Neural crest cell (in vitro differentiated cells): Measurements from ENCODE around the gene TXLNA. TPM values are rescaled to one million over a fixed set of nuclear protein-coding genes. Genes with fewer than 3 reads are reported as not detected.
A peak's percentile ranks its signal among the peaks of the same experiment; 100 is the strongest.

ENCODE experiments used
- DNase-seq: peaks from one replicate; pipeline ENCODE4 v3.0.0; 2021; ENCODE audit warnings: low read depth, mixed read lengths, low spot score
- H3K27ac Mint-ChIP-seq: one replicate; pipeline ENCODE4 v1.8.0; 2021; ENCODE audit warnings: mild to moderate bottlenecking, mixed read lengths; ENCODE audit not compliant: unreplicated experiment
- H3K27me3 Mint-ChIP-seq: 2 replicates; pipeline ENCODE4 v1.8.0; 2021; ENCODE audit warnings: low read depth, mild to moderate bottlenecking, mixed read lengths
- H3K36me3 Mint-ChIP-seq: 2 replicates; pipeline ENCODE4 v1.8.0; 2021; ENCODE audit warnings: low read depth, mild to moderate bottlenecking, mixed read lengths
- H3K4me1 Mint-ChIP-seq: 2 replicates; pipeline ENCODE4 v1.8.0; 2021; ENCODE audit warnings: mixed read lengths
- H3K4me3 Mint-ChIP-seq: one replicate; pipeline ENCODE4 v1.8.0; 2021; ENCODE audit warnings: mild to moderate bottlenecking, mixed read lengths
- H3K9me3 Mint-ChIP-seq: 2 replicates; pipeline ENCODE4 v1.8.0; 2021; ENCODE audit warnings: mixed read lengths
- total RNA-seq: library from RNA; stranded (reverse); gene quantifications from 2 replicates; pipeline ENCODE4 v1.2.1, GENCODE V29; 2021
- TF ChIP-seq, protein P1 (sequence below): fragments of 200-600 bp; sonication (generic); conservative IDR thresholded peaks from 2 replicates; pipeline ENCODE4 v1.5.0; 2021; ENCODE audit warnings: antibody characterized with exemption, mild to moderate bottlenecking

Gene TXLNA
- total RNA-seq, 1 donor from 2014 or later, result 70.7 TPM

DNA sequence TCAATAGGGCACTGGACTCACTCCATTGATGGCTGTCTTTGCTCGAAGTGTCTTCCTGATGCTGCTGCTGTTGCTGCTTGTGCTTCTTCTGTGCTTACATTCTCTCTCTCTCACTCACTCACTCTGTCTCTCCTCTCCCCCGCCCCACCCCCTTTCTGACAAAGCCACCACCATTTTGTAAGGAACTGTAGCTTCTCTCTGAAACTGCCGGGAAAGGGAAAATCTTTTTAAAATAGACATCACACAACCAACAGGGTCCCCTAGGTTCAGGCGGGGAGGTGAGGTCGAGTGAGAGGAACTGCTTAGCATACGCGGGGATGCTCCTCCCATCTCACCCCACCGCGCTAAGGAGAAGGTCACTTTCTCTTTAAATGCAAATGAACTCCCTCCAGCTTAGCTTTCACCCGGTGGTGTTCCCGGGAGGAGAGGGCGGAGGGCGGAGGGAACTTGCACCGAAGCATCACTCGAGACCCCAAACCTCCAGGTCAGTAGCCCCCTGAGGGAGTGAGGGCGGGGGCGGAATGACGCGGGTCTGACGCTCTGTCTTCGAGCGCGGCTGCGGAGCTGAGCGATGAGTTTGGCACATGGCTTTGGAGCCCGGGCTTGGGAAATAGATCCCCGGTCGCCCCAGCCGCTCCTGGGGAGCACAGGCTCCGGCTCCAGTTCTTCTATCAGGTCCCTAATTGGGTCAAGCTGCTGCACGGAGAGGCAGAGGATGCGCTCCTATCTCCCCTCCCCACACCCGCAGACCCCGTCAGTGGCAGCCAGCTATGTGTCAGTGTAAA, 20.9 kb downstream of the TXLNA start, which contains the start of gene CCDC28B:
TSS of gene CCDC28B (plus strand) at position 370 of the 785 bp plus-strand sequence. CDS start 1,341 bp downstream, outside the sequence.
- DNase-seq, result peak; percentile 66
- Mint-ChIP-seq H3K4me1 (peaks cover 47% of the 10 kb centered on the region), H3K36me3 (peaks cover 6% of the 10 kb centered on the region), H3K9me3 (no peaks in the 10 kb centered on the region), H3K27me3 (peaks cover 3% of the 10 kb centered on the region), H3K4me3 (peak within 1 kb of the TSS; percentile 92), H3K27ac (peak within 1 kb of the TSS; percentile 98)
- TF ChIP-seq, protein P1, sequence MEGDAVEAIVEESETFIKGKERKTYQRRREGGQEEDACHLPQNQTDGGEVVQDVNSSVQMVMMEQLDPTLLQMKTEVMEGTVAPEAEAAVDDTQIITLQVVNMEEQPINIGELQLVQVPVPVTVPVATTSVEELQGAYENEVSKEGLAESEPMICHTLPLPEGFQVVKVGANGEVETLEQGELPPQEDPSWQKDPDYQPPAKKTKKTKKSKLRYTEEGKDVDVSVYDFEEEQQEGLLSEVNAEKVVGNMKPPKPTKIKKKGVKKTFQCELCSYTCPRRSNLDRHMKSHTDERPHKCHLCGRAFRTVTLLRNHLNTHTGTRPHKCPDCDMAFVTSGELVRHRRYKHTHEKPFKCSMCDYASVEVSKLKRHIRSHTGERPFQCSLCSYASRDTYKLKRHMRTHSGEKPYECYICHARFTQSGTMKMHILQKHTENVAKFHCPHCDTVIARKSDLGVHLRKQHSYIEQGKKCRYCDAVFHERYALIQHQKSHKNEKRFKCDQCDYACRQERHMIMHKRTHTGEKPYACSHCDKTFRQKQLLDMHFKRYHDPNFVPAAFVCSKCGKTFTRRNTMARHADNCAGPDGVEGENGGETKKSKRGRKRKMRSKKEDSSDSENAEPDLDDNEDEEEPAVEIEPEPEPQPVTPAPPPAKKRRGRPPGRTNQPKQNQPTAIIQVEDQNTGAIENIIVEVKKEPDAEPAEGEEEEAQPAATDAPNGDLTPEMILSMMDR, result no peak

DNA sequence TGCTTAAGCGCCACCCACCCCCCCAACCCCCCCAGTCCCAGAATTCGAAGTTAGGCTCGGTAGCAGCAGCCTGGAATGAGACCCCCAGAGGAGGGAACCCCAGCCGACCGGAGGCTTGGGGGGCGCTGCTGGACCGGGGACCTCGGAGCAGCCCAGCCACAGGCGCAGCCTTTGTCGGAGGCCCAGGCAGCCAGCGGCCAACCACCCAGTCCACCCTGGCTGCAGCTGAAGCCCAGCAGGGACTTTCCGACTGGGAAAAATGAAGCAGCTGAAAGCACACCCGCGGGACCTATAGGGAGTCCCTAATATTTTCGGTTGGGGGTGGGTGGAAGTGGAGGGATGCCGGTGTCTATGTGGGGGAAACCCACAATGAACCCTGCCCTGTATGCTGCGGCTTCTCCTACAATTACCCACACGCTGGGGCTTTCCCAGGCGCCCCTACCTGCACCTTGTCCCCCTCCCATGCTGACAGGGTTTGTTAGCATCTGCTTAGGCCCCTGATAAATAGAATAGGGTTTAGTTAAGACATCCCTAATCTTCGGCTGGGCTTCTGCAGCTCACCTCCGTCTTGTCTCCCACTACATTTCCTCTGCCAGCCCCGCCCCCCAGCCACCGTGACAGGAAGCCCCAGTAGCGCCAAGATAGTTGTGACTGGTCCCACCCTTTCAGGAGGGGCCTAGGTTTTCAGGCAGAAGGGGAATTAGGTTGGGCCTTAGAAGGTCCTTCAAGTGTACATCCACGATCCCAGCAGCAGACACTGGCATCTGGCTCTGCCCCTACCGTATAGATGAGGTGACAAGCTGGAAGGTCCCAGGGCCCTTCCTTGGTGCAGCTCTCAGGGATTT, 21.8 kb downstream of the TXLNA start:
- DNase-seq, result peak; percentile 39
- Mint-ChIP-seq H3K27ac (no peak overlapping the region), H3K4me1 (peaks cover 52% of the 10 kb centered on the region), H3K9me3 (no peaks in the 10 kb centered on the region), H3K4me3 (peak overlapping the region; percentile 92), H3K36me3 (peaks cover 6% of the 10 kb centered on the region), H3K27me3 (peaks cover 3% of the 10 kb centered on the region)
- TF ChIP-seq, protein P1, result no peak

DNA sequence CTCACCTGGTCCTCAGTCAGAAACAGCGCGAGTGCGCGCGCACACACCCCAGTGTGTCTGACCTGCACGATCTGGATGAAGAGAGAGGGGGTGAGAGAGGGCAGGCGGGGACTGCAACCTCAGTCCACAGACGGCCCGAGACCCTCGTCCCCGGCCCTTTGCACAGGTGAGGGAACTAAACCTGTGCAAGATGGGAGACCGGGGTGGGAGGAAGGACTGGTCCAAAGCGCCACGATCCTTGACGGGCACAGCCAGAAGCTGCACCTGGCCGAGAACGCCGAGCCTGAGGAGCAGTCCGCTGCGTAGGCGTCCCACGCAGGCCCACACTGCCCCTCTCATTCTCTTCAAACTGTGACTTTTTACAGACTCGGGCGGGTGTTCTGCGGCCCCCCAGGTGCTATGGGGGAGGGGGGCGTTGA, 25.5 kb downstream of the TXLNA start:
- no peaks in the 10 kb centered on the region for H3K36me3 Mint-ChIP-seq
- no peaks in the 10 kb centered on the region for H3K9me3 Mint-ChIP-seq
- H3K27me3 Mint-ChIP-seq, result peaks cover 3% of the 10 kb centered on the region
- DNase-seq, result no peak
- H3K27ac Mint-ChIP-seq, result no peak overlapping the region
- H3K4me1 Mint-ChIP-seq, result peaks cover 32% of the 10 kb centered on the region
- TF ChIP-seq, protein P1, result no peak
- peak overlapping the region; percentile 92 for H3K4me3 Mint-ChIP-seq

DNA sequence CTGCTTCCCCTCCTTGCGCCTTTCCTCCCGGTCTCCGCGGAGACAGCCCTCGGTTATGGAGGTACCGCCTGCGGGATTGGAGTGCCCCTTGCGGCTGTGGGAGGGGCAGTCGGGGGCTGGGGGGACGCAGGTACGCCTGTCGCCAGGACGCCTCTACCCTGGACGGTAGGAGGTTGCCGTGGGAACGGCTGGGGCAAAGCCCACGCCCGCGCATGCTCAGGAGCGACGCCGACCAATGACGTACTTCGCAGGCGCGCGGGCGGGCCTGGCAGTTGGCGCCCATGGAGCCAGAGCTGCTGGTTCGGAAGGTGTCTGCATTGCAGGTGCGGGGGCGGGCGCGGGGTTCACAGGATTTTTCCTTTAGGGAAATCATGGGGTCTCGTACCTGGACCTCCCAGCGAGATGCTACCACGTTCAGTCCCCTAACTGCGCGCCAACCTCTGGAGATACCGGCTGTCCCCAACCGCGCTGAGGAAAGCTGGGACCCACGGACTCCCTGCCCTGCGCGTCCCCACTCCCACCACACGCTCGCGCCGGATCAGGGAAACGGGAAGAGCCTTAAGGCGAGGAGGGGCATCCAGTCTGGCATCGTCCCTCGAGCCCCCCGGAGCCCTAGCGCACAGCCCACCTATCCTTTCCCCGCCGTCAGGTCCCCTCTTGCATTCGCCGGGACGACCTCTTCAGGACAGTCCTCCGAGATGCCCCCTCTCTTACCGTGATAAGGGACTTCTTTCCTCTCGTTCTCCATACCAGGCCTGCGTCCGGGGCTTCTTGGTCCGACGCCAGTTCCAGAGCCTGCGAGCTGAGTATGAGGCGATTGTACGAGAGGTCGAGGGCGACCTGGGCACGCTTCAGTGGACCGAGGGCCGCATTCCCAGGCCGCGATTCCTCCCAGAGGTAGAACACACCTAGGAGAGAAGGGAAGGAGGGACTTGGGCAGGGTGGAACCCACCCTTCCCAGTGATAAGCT, 26.2 kb downstream of the TXLNA start, which contains the start of gene IQCC:
TSS of gene IQCC (plus strand) at position 271 of the 970 bp plus-strand sequence. CDS start at position 282, 11 bp downstream.
- H3K27ac Mint-ChIP-seq, result peak within 1 kb of the TSS; percentile 92
- TF ChIP-seq, protein P1, result peak; percentile 13
- H3K27me3 Mint-ChIP-seq, result peaks cover 3% of the 10 kb centered on the region
- peak; percentile 73 for DNase-seq
- H3K4me3 Mint-ChIP-seq, result peak within 1 kb of the TSS; percentile 92
- peaks cover 27% of the 10 kb centered on the region for H3K4me1 Mint-ChIP-seq
- no peaks in the 10 kb centered on the region for H3K9me3 Mint-ChIP-seq
- no peaks in the 10 kb centered on the region for H3K36me3 Mint-ChIP-seq
